HG02981 (cell line): ENCODE measurements around the gene CREG2.
"Not testable (repeated sequence)": the region's sequence is repeated elsewhere in the genome, so short reads cannot be mapped to it uniquely, and the experiment has no call there.

Experiments used
- ATAC-seq: cut with Tn5 transposase; IDR thresholded peaks from one replicate; pipeline ENCODE4 v1.9.1; 2021; ENCODE audit warnings: mild to moderate bottlenecking, moderate library complexity; ENCODE audit not compliant: unreplicated experiment

The CREG2 gene

DNA sequence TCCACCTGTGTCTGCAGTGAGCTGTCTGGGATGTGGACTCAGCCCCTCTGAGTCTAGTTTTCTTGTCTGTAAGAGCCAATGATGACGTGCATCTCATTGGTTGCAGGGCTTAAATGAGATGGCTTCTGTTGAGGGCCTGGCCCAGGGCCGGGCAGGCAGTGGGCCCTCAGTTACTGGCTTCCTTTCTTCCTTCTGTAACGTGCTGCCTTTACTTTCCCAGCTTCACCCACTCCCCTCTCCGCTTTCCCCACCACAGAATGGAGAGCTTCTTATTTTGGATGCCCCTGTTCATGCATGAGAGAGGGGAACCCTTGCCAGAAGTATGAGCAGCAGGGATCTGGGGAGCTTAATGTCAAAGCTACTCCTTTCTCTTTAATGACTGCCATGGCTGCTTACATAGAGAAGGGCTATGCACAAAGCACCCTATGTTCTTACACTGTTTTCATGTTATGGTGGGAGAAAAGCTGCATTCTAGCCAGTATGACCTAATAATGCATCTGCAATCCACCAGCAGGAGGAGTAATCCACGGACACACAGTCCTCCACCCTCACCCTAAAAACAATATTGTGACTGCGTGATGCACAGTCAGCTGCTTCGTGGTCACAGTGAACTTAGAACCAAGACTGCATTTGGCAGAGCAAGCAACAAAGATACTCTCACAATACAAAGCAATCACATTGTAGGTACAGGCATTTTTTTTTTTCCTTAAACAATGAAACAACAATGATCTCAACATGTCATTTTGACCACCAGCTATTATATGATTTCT lies 37.2 kb downstream of the CREG2 start:
- ATAC-seq = no peak

- ATAC-seq = no peak
These were observed 38.4 kb downstream of the CREG2 start for GRCh38 chr2:101348883-101349282.

DNA sequence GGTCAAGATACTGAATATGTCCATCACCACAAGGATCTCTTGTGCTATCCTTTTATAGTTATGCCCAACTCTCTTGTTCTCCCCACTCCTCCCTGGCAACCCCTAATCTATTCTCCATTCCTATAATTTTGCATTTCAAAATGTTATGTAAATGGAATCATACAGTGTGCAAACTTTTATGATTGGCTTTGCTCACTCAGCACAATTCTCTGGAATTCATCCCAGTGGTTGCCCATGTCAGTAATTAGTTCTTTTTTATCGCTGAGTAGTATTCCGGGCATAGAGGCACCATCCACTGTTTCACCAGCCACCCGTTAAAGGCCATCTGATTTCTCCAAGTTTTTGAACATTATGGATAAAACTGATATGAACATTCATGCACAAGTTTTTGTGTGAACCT lies 40.4 kb downstream of the CREG2 start:
- no peak for ATAC-seq

GRCh38 chr2:101344137-101344536 lies 43.2 kb downstream of the CREG2 start:
- ATAC-seq = no peak

GRCh38 chr2:101342625-101343008 lies 44.7 kb downstream of the CREG2 start:
- no peak for ATAC-seq

DNA sequence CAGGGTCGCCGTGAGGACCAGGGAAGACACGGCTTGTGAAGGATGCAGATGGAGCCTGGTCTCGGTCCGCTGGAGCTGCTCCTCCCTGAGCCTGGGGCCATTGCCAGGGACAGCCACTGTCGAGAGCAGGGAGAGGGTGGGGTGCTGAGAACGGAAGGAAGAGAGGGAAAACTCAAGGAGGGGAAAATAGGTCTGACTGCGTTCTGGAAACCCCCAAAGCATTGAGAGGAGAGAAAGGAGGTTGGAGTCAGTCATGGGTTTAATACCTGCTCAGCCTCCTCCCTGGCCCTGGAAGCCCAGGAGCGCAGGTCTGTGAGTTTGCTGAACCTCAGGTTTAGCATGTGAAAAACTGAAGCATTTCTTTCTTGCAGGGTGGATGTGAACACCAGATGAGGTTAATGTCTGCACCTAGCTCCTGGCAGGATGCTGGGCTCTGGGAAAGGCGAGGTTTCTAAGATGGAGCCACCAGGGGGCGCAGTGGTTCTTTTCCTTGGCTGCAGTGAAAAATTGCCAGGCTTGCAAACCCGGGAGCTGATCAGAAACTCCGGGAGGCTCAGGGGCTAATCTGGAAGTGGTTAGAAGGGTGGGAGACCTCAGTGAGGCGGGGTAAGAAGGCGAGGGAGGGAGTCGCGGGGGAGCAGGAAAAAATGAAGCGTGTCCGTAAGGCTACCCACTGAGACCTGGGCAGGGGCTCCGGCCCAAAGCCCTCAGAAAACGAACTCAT lies 45.2 kb downstream of the CREG2 start:
- no peak for ATAC-seq

GRCh38 chr2:101341421-101341820 lies 45.9 kb downstream of the CREG2 start:
- ATAC-seq = no peak

GRCh38 chr2:101340141-101340551 lies 47.2 kb downstream of the CREG2 start:
- ATAC-seq = no peak

DNA sequence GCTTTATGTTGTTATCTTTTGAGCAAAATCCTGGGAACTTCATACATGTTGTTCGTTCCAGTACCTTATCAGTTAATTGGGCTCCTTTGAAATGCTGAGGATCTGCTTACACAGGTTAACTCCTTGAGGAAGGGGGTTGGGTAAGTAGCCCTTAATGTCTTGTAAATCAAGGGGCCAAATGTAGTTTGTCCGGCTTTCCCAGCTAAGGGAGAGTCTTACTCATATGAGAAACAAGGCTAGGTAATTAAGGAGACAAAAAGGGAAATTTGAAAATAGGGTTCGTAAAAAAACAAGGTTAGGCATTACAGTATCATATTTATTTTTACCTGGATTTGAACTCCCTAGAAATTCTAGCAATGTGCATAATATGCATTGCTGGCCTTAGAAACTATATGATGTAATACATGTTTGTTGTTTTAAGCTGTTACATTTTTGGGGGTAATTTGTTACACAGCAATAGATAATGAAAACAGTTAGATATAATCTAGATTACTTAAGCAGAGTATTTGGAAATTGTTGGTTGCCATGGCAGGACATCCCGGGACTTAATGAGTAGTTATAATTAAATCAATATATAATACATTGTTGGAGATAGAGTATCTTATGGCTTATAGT lies 47.9 kb downstream of the CREG2 start:
- ATAC-seq = no peak

- ATAC-seq = no peak
These were observed 49.4 kb downstream of the CREG2 start for GRCh38 chr2:101337877-101338276.

- no peak for ATAC-seq
These were observed 54.2 kb downstream of the CREG2 start for GRCh38 chr2:101332885-101333766.

DNA sequence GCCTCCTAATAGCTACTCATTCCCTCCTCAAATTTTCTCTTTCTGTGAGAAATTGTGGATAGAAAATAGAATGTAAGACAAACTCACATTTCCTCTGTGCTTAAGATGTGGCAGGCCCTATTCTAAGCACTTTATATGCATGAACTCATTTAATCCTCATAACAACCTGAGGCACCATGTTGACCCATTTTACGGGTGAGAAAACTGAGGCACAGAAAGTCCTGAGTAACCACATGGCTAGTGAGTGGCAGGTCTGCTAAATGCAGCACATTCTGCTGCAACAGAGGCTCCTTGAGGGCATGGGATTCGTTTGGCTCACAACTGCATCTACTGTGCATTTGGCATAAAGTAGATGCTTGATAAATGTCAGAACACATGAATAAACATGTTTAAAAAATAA lies 56.1 kb downstream of the CREG2 start:
- no peak for ATAC-seq

- ATAC-seq = no peak
These were observed 56.9 kb downstream of the CREG2 start for GRCh38 chr2:101330253-101330933.

- no peak for ATAC-seq
These were observed 58.3 kb downstream of the CREG2 start for GRCh38 chr2:101329026-101329425.

DNA sequence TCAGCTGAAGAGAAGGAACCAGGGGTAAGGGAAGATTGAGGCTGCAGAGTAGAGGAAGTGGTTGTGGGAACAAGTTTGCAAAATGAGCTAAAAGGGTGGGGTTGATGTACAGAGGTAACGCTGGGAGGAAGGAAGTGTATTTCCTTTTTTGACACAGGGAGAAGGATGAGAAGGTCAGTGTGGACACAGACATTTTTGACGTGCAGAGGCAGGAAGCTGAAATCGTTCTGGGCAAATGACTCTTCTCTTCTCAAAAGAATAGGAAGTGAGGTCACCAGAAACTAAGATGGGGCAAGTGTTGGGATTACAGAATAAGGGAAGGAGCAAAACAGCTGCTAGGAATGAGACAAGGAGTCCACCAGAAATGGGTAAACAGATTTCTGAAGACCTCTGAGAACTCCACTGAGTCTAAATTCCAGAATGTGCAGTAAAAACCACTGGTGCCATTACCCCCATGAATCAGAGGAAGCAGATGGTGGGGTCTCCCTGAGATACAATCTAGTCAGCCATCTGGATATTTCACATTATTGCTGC lies 58.8 kb downstream of the CREG2 start:
- peak; percentile 48 for ATAC-seq

- ATAC-seq = no peak
These were observed 59.4 kb downstream of the CREG2 start for GRCh38 chr2:101327863-101328394.

GRCh38 chr2:101325425-101325824 lies 61.9 kb downstream of the CREG2 start:
- no peak for ATAC-seq

- ATAC-seq = not testable (repeated sequence)
These were observed 70.7 kb downstream of the CREG2 start for GRCh38 chr2:101316568-101316967.

DNA sequence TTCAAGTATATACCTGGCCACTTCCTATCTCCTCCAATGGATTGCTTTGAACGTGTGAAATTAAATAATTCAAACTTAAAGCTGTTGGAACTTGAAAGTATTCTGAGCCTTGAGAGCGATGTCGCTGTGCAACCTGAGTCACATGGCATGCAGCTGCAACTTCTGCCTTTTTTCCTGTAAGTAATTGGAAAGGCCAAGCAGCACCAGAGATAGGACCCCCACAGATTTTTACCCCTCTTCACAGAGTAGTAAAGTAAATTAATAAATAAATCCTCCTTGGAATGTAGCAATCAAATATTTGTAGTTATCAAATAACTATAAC lies 75.6 kb downstream of the CREG2 start:
- ATAC-seq = no peak
